GM10266 (cell line): Measurements from ENCODE around the gene FNDC11.
"Not testable (repeated sequence)": the region's sequence is repeated elsewhere in the genome, so short reads cannot be mapped to it uniquely, and the experiment has no call there.

Experiments
- DNase-seq: peaks from one replicate; pipeline ENCODE4 v3.0.0; 2012; ENCODE audit errors: extremely low spot score
- TF ChIP-seq, protein P1 (sequence below): IDR thresholded peaks from 2 replicates; pipeline ENCODE4 v1.5.1; 2012; ENCODE audit warnings: mild to moderate bottlenecking, low read depth; ENCODE audit not compliant: control insufficient read depth, insufficient read depth; ENCODE audit errors: missing control alignments

FNDC11 gene

DNA sequence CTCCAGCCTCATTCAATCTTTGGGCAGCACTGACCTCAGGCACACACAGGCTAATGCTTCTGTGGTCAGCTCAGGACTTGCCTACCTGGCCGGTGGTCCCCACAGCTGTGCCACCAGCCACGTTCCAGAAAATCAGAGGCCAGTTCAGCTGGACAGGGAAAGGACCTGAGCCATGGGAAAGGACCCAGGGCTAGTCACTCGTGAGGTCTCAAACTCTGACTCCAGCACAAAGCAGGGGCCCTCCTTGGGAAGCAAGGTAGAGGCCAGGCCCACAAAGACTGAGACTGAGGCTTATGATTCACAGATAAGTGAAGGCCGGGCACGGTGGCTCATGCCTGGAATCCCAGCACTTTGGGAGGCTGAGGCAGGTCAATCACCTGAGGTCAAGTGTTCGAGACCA, 42.5 kb downstream of the FNDC11 start:
- DNase-seq, result no peak
- TF ChIP-seq, protein P1, sequence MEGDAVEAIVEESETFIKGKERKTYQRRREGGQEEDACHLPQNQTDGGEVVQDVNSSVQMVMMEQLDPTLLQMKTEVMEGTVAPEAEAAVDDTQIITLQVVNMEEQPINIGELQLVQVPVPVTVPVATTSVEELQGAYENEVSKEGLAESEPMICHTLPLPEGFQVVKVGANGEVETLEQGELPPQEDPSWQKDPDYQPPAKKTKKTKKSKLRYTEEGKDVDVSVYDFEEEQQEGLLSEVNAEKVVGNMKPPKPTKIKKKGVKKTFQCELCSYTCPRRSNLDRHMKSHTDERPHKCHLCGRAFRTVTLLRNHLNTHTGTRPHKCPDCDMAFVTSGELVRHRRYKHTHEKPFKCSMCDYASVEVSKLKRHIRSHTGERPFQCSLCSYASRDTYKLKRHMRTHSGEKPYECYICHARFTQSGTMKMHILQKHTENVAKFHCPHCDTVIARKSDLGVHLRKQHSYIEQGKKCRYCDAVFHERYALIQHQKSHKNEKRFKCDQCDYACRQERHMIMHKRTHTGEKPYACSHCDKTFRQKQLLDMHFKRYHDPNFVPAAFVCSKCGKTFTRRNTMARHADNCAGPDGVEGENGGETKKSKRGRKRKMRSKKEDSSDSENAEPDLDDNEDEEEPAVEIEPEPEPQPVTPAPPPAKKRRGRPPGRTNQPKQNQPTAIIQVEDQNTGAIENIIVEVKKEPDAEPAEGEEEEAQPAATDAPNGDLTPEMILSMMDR, result no peak

DNA sequence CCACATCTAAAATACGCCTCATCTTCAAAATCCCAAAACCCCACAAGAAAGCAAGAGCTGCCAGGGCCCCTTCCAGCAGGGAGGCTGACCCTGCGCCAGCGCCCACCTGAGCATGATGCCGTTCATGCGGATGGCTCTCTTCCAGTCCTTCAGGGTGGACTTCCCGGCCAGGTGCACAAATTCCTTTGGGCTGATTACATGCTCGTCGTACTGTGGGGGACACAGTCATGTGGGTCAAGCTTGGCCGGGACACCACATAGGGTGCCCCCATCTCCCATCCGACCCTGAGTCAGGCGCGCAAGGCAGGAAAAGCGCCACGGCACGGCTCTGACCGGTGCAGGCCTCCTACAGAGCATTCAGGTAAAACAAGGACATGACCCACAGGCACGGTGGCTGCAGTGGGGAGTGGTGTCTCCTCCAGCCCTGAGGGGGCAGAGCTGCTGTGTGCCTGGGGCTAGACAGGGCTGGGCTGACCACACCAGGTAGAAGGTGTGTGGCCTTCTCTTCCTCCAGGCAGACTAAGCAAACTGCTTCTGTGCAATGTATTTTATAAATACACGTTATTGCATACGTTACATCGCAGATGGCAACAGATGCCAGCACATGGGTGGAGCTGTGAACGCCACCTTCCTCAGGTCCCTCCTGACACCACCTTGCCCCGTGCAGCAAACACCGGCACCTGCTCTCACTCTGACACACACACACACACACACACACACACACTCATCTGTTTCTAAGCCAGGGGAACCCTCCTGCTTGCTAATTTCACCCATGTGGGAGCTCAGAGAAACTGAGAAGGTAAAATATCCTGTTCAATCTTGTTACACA, 43.9 kb downstream of the FNDC11 start:
- no peak for DNase-seq
- TF ChIP-seq, protein P1, result no peak

DNA sequence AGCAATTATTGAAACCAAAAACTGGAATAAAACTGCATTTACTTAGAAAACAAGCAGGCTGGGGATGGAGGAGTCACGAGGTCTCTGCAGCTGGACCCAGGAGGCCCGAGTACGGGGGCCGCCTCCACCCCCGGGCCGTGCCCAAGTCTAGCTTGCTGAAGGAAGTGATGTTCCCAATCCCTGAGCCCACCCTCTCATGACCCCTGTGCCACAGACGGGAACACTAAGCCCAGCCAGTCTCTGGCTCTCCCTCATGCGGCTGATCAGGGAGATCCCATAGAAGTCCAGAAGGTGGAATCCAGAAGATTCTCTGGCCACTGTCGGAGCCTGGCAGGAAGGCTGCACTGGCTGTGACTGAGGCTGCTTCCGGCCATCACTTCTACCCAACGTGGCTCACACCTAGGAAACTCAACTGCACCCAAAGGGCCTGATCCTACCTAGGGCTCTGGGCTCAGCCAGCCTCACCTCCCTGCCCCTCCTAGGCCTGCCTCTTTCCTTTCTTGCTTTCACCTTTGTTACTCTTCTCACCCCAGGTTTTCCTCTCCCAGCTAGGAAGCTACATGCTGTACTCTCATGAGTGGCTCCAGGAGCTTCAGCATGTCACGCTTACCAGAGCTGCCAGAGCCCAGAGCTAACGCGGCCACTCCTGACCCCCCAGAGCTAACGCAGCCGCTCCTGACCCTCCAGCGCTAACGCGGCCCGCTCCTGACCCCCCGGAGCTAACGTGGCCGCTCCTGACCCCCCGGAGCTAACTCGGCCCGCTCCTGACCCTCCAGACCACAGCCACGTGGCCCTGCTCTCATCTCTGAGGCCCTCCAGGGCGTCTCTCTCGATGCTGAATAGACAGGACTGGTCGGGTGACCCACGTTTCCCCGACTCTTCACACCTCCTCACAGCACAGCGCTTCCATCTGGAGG, 44.8 kb downstream of the FNDC11 start:
- DNase-seq, result no peak
- TF ChIP-seq, protein P1, result no peak

DNA sequence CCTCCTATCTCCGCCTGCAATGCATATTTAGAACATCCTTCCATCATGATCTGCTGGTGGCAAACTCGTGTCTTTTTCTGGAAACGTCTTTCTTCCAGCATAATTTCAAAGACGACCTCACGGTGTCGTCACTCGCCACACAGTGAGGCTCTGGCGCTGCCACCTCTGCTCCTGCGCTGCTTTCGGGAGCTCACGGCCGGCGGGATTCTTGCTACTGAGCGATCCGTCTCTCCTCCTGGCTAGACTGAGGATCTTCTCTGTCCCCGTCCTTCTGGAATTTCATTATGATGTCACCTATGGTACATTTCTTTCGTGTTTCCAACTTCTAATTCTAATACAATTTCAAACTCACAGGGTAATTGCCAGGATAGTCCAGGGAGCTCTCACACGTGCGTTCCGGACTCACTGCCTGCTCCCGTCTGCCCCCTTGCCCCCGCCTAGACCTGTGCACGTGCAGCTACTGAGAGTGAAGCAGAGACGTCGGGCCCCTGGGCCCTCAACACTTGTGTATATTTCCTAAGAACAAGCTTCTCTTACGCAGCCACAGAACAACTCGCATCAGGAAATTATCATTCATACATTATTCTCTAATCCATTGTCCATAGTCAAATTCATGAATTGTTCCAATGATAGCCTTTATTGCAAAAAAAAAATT, 45.6 kb downstream of the FNDC11 start:
- DNase-seq, result no peak
- TF ChIP-seq, protein P1, result no peak

DNA sequence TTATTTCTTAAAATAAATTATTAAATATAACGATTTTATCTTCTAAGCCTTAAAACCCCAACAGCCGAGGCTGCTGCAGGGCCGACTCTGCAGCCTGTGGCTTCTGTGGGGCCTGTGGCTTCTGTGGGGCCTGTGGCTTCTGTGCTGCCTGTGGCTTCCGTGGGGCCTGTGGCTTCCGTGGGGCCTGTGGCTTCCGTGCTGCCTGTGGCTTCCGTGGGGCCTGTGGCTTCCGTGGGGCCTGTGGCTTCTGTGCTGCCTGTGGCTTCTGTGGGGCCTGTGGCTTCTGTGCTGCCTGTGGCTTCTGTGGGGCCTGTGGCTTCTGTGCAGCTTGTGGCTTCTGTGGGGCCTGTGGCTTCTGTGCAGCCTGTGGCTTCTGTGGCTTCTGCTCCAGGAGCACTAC, 47.7 kb downstream of the FNDC11 start:
- DNase-seq, result not testable (repeated sequence)

DNA sequence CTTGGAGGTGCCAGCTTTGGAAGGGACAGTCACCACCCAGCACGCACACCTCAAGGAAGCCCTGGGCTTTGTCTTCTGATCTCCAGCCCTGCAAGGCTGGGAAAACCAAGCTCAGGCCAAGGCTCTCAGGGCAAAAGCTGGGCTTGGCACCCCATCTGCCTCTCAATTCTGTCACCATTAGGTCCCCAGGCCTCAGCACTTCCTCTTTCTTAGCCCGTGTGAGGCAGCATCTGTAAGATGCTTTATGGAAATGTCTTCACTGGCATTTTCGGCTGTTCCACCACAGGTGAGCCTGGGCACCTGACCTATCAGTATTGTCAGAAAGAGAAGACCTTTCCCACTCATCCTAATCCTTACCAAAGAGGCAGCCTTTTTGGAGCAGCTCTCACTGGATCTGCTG, 48.4 kb downstream of the FNDC11 start:
- no peak for DNase-seq

More for the DNA sequence above, 48.4 kb downstream of the FNDC11 start:
- TF ChIP-seq, protein P1, result no peak
